ENCODE data around the gene UBE2V1. TPM values are rescaled to one million over a fixed set of nuclear protein-coding genes. Genes with fewer than 3 reads are reported as not detected.
A peak's percentile ranks its signal among the peaks of the same experiment; 100 is the strongest.

UBE2V1 gene
- total and polyA plus RNA-seq, 3 experiments from 2014 or later: 160 to 183 (median 176) TPM

DNA sequence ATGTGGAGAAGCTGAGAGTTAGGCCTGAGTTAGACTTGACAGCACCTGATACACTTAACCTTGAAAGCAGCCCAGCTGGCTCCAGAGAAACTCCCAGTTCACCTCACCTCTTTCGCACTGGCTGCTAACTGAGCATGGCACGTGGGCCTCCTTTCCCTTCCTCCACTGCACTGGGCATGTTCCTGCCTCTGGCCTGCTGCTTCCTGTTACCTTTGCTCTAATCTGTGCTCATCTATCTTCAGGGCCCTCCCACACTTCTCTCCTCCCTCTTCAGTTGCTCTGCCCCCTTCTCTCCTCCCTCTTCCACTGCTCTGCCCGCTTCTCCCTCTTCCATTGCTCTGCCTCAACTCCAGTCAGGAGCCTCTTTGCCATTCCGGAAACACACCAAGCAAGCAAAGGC lies 13.7 kb upstream of the UBE2V1 start:
- Histone ChIP-seq H3K27ac (ENCODE audit: low read depth, low read length) (no peak overlapping the region), H3K27me3 (ENCODE audit: insufficient read depth, low read length, poor library complexity, severe bottlenecking) (no peaks in the 10 kb centered on the region), H3K9me3 (ENCODE audit: low read length) (no peaks in the 10 kb centered on the region), H3K4me1 (ENCODE audit: insufficient read depth, low read length) (no peaks in the 10 kb centered on the region), H3K4me3 (ENCODE audit: low read length) (no peak overlapping the region), H3K36me3 (ENCODE audit: insufficient read depth, low read length) (peaks cover 40% of the 10 kb centered on the region)
- H3K27me3 Mint-ChIP-seq: no peaks in the 10 kb centered on the region
- ChIA-PET POLR2A (no interaction called here), CTCF (interaction anchor here (1.0 to 1.3 kb wide), 2 partner anchors 17 to 27 kb away, joined by 4 read pairs; no protein-coding TSS in a partner anchor)
- no peaks in the 10 kb centered on the region for H3K9me3 Mint-ChIP-seq
- no peak overlapping the region for H3K4me3 Mint-ChIP-seq
- H3K27ac Mint-ChIP-seq: peak overlapping the region in 3 of 8 donors; percentile 12 to 33 (median 18)
- peaks cover 0 to 4% (median 0%) of the 10 kb centered on the region in 3 donors for H3K4me1 Mint-ChIP-seq
- H3K36me3 Mint-ChIP-seq: peaks cover 8 to 88% (median 23%) of the 10 kb centered on the region in 3 donors
- DNase-seq: no peak

DNA sequence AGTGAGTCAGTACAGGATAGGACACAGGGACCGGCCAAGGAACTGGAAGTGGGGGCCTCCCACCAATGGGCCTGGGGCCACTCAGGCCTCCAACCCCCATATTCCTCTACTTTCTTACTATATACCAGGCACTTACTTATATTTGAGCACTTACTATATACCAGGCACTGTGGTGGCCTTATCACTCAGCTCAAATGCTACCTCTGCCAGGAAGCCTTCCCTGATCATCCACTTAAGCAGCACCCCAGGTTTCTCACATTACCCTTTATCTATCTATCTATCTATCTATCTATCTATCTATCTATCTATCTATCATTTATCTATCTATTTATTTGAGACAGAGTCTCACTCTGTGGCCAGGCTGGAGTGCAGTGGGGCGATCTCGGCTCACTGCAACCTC lies 12.3 kb upstream of the UBE2V1 start:
- H3K4me3 ChIP-seq (ENCODE audit: low read length): no peak overlapping the region
- no peak overlapping the region for H3K4me3 Mint-ChIP-seq
- H3K27me3 ChIP-seq (ENCODE audit: insufficient read depth, low read length, poor library complexity, severe bottlenecking): no peaks in the 10 kb centered on the region
- no peak for DNase-seq
- peaks cover 7 to 75% (median 20%) of the 10 kb centered on the region in 3 donors for H3K36me3 Mint-ChIP-seq
- no peak overlapping the region for H3K27ac ChIP-seq (ENCODE audit: low read depth, low read length)
- peaks cover 0 to 2% (median 2%) of the 10 kb centered on the region in 3 donors for H3K4me1 Mint-ChIP-seq
- POLR2A ChIA-PET: no interaction called here
- H3K27ac Mint-ChIP-seq: peak overlapping the region in 3 of 8 donors; percentile 31 to 42 (median 41)
- H3K9me3 ChIP-seq (ENCODE audit: low read length): no peaks in the 10 kb centered on the region
- no peaks in the 10 kb centered on the region for H3K9me3 Mint-ChIP-seq
- H3K4me1 ChIP-seq (ENCODE audit: insufficient read depth, low read length): no peaks in the 10 kb centered on the region
- H3K27me3 Mint-ChIP-seq: no peaks in the 10 kb centered on the region
- CTCF ChIA-PET: no interaction called here
- peaks cover 37% of the 10 kb centered on the region for H3K36me3 ChIP-seq (ENCODE audit: insufficient read depth, low read length)

DNA sequence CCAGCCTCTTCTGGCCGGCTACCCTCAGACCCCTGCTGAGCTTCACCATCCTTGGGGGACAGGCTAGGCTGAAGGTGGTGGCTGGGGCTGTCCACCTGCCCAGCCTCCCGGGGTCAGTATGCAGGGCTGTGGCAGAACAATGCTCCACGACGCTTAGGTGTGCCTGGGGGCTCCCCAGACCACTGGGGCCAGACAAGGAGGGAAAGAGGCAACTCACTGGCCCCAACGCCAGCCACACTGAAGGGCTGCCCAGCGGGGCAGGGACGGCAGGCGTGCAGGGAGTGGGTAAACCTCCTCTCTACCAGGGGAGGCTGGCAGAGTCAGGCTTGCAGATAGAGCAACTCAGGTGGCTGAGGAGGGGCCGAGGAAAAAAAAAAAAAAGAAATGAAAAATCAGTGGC lies 11.5 kb upstream of the UBE2V1 start:
- Histone ChIP-seq H3K27ac (ENCODE audit: low read depth, low read length) (no peak overlapping the region), H3K36me3 (ENCODE audit: insufficient read depth, low read length) (peaks cover 29% of the 10 kb centered on the region), H3K9me3 (ENCODE audit: low read length) (no peaks in the 10 kb centered on the region), H3K27me3 (ENCODE audit: insufficient read depth, low read length, poor library complexity, severe bottlenecking) (no peaks in the 10 kb centered on the region), H3K4me1 (ENCODE audit: insufficient read depth, low read length) (no peaks in the 10 kb centered on the region), H3K4me3 (ENCODE audit: low read length) (no peak overlapping the region)
- POLR2A ChIA-PET: no interaction called here
- Mint-ChIP-seq H3K9me3 (no peaks in the 10 kb centered on the region), H3K4me3 (no peak overlapping the region), H3K27me3 (no peaks in the 10 kb centered on the region), H3K27ac (peak overlapping the region in 2 of 8 donors; percentile 17 to 30), H3K36me3 (peaks cover 3 to 67% (median 20%) of the 10 kb centered on the region in 3 donors), H3K4me1 (peaks cover 0 to 2% (median 0%) of the 10 kb centered on the region in 3 donors)
- no peak for DNase-seq
- CTCF ChIA-PET: interaction anchor here (9.7 kb wide), 1 partner anchor 44 kb away, joined by 203 read pairs; no protein-coding TSS in a partner anchor

DNA sequence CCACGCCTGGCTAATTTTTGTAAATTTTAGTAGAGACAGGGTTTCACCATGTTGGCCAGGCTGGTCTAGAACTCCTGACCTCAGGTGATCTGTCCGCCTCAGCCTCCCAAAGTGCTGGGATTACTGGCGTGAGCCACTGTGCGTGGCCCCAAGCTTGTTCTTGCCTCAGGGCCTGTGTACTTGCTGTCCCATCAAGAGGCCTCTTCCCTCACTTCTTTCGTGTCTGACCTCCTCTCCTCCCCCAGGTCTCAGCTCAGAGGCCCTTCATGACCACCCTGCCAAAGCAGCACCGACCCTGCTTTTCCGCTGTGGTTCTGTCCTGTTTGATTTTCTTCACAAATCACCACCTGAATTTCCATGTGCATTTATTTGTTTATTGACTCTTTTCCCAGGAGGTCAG lies 10.5 kb upstream of the UBE2V1 start:
- Mint-ChIP-seq H3K4me1 (peaks cover 0 to 2% (median 0%) of the 10 kb centered on the region in 3 donors), H3K4me3 (peak overlapping the region in 1 of 7 donors; percentile 59), H3K9me3 (no peaks in the 10 kb centered on the region), H3K27ac (peak overlapping the region in 2 of 8 donors; percentile 11 to 44), H3K27me3 (no peaks in the 10 kb centered on the region), H3K36me3 (peaks cover 3 to 56% (median 16%) of the 10 kb centered on the region in 3 donors)
- H3K36me3 ChIP-seq (ENCODE audit: insufficient read depth, low read length): peaks cover 19% of the 10 kb centered on the region
- H3K4me3 ChIP-seq (ENCODE audit: low read length): no peak overlapping the region
- no peaks in the 10 kb centered on the region for H3K4me1 ChIP-seq (ENCODE audit: insufficient read depth, low read length)
- H3K27me3 ChIP-seq (ENCODE audit: insufficient read depth, low read length, poor library complexity, severe bottlenecking): no peaks in the 10 kb centered on the region
- DNase-seq: no peak
- no peak overlapping the region for H3K27ac ChIP-seq (ENCODE audit: low read depth, low read length)
- ChIA-PET POLR2A (interaction anchor here (1.3 kb wide), 1 partner anchor 29 kb away, joined by 5 read pairs; no protein-coding TSS in a partner anchor), CTCF (interaction anchor here (1.3 to 9.7 kb wide), 4 partner anchors 31 to 342 kb away, joined by 4 to 203 read pairs (median 38); partner anchors contain the start of gene PEDS1)
- H3K9me3 ChIP-seq (ENCODE audit: low read length): no peaks in the 10 kb centered on the region

DNA sequence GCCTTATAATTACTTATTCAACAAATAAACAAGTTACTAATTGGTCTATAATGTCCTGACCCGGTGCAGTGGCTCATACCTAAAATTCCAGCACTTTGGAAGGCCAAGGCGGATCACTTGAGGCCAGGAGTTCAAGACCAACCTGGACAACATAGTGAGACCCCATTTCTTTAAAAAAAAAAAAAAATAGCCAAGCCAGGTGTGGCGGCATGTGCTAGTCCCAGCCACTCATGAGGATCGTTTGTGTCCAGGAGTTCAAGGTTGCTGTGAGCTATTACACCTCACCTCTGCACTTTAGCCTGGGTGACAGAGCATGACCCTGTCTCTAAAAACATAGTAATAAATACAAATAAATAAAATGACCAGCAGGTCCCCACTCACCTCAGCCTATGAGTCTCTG lies 9.8 kb upstream of the UBE2V1 start:
- H3K4me1 Mint-ChIP-seq: peaks cover 0 to 2% (median 0%) of the 10 kb centered on the region in 3 donors
- H3K4me1 ChIP-seq (ENCODE audit: insufficient read depth, low read length): no peaks in the 10 kb centered on the region
- peaks cover 3 to 49% (median 12%) of the 10 kb centered on the region in 3 donors for H3K36me3 Mint-ChIP-seq
- H3K9me3 Mint-ChIP-seq: no peaks in the 10 kb centered on the region
- no peak overlapping the region for H3K4me3 ChIP-seq (ENCODE audit: low read length)
- peaks cover 15% of the 10 kb centered on the region for H3K36me3 ChIP-seq (ENCODE audit: insufficient read depth, low read length)
- H3K4me3 Mint-ChIP-seq: no peak overlapping the region
- POLR2A ChIA-PET: interaction anchor here (1.3 kb wide), 1 partner anchor 30 kb away, joined by 5 read pairs; no protein-coding TSS in a partner anchor
- no peaks in the 10 kb centered on the region for H3K27me3 ChIP-seq (ENCODE audit: insufficient read depth, low read length, poor library complexity, severe bottlenecking)
- H3K27me3 Mint-ChIP-seq: no peaks in the 10 kb centered on the region
- CTCF ChIA-PET: interaction anchor here (0.7 to 9.7 kb wide), 6 partner anchors 31 to 342 kb away, joined by 4 to 203 read pairs (median 5); partner anchors contain the start of gene PEDS1
- H3K9me3 ChIP-seq (ENCODE audit: low read length): no peaks in the 10 kb centered on the region
- peak overlapping the region in 2 of 8 donors; percentile 3 to 9 for H3K27ac Mint-ChIP-seq
- H3K27ac ChIP-seq (ENCODE audit: low read depth, low read length): no peak overlapping the region
- DNase-seq: no peak

DNA sequence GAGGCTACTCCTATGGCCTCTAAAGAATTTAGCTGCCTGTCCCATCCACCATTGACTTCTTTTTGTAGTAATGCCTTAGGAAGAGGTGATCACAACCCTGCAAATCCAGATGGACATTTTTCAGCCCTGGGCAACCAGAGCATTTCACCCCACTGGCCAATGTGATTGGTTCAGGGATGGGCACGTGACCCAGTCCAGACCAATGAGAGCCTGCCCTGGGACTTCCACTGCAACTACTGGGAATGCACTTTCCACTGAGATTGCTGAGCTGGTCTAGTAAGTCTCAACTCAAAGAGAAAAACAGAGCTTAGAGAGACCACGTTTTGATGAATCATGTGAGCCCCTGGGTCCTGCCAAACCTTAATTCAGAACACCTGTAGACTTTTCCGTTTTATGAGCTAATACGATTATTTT lies 8.9 kb upstream of the UBE2V1 start:
- Histone ChIP-seq H3K27ac (ENCODE audit: low read depth, low read length) (no peak overlapping the region), H3K4me1 (ENCODE audit: insufficient read depth, low read length) (no peaks in the 10 kb centered on the region), H3K9me3 (ENCODE audit: low read length) (no peaks in the 10 kb centered on the region), H3K4me3 (ENCODE audit: low read length) (no peak overlapping the region), H3K27me3 (ENCODE audit: insufficient read depth, low read length, poor library complexity, severe bottlenecking) (no peaks in the 10 kb centered on the region), H3K36me3 (ENCODE audit: insufficient read depth, low read length) (peaks cover 10% of the 10 kb centered on the region)
- Mint-ChIP-seq H3K4me1 (peaks cover 0 to 5% (median 0%) of the 10 kb centered on the region in 3 donors), H3K4me3 (no peak overlapping the region), H3K27me3 (no peaks in the 10 kb centered on the region), H3K36me3 (peaks cover 3 to 40% (median 11%) of the 10 kb centered on the region in 3 donors), H3K9me3 (no peaks in the 10 kb centered on the region), H3K27ac (peak overlapping the region in 2 of 8 donors; percentile 4 to 64)
- CTCF ChIA-PET: interaction anchor here (0.7 to 9.7 kb wide), 15 partner anchors 10 to 342 kb away, joined by 3 to 203 read pairs (median 8); partner anchors contain the start of gene PEDS1
- DNase-seq: no peak
- POLR2A ChIA-PET: interaction anchor here (1.5 kb wide), 1 partner anchor 47 kb away, joined by 9 read pairs; no protein-coding TSS in a partner anchor

DNA sequence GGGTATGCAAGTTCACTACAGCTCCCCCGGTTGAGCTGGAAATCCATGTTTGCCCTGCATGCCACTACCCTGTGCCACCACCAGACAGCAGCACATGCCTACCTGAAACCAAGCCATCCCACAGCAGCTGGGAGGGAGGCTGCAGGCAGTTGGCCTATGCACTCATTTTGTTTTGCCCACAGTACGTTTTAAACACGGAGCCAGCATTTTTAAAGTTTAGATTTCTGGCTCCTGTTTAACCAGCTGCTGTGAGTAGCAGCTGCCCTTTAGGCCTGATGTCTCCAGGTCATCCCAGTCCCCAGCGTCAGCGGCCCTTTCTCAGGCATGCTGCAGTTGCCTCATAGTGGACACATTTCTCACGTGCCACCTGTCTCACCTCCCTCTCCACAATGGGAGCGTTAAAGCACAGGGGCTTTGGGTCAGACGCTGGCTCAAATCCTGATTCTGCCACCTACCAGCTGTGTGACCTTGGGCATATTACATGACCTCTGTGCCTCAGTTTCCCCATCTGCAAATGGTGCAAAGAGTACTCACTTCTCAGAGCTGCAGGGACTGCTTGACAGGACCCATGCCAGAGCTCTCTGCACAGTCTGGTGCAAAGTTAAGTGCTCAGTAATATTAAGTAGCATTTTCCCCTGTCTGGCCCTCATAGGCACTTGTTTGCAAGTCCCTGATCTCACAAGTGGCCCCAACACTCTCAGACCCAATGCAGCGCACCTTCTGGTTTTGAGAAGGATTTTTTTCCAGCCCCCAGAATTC lies 8.2 kb upstream of the UBE2V1 start:
- Mint-ChIP-seq H3K36me3 (peaks cover 3 to 33% (median 11%) of the 10 kb centered on the region in 3 donors), H3K4me3 (no peak overlapping the region), H3K27ac (peak overlapping the region in 1 of 8 donors; percentile 4), H3K4me1 (peaks cover 2 to 11% (median 3%) of the 10 kb centered on the region in 3 donors), H3K27me3 (no peaks in the 10 kb centered on the region), H3K9me3 (no peaks in the 10 kb centered on the region)
- peak; percentile 40 to 76 (median 56) for DNase-seq
- Histone ChIP-seq H3K4me3 (ENCODE audit: low read length) (no peak overlapping the region), H3K9me3 (ENCODE audit: low read length) (no peaks in the 10 kb centered on the region), H3K4me1 (ENCODE audit: insufficient read depth, low read length) (peaks cover 4% of the 10 kb centered on the region), H3K27me3 (ENCODE audit: insufficient read depth, low read length, poor library complexity, severe bottlenecking) (no peaks in the 10 kb centered on the region), H3K36me3 (ENCODE audit: insufficient read depth, low read length) (peaks cover 5% of the 10 kb centered on the region), H3K27ac (ENCODE audit: low read depth, low read length) (no peak overlapping the region)
- POLR2A ChIA-PET: interaction anchor here (0.5 to 1.5 kb wide), 3 partner anchors 40 to 58 kb away, joined by 3 to 12 read pairs (median 9); no protein-coding TSS in a partner anchor
- CTCF ChIA-PET: interaction anchor here (0.8 to 9.7 kb wide), 21 partner anchors 10 to 343 kb away, joined by 3 to 203 read pairs (median 6); partner anchors contain the start of gene PEDS1
